ENCODE measurements around the gene CRYZ.
"Not testable (repeated sequence)": the region's sequence is repeated elsewhere in the genome, so short reads cannot be mapped to it uniquely, and the experiment has no call there.

Gene CRYZ

GRCh38 chr1:74677926-74678325, 54.9 kb downstream of the CRYZ start:
- DNase-seq, result no peak
- TF ChIP-seq GATA1 (IDR thresholded peaks at IDR 0.05; ENCODE audit: low read depth, low read length) (no peak), POLR2A (IDR thresholded peaks at IDR 0.05; ENCODE audit: low read length) (no peak)

- no peak for TF ChIP-seq POLR2A (IDR thresholded peaks at IDR 0.05; ENCODE audit: low read length)
- no peak for TF ChIP-seq GATA1 (IDR thresholded peaks at IDR 0.05; ENCODE audit: low read depth, low read length)
Measured at GRCh38 chr1:74674278-74675048, 58.4 kb downstream of the CRYZ start.

GRCh38 chr1:74673351-74674111, 59.3 kb downstream of the CRYZ start, which contains the start of gene ERICH3:
Gene ERICH3, minus strand, starts transcription at chr1:74673792. Its CDS starts 273 bp downstream, at chr1:74673519.
- no peak for TF ChIP-seq POLR2A (IDR thresholded peaks at IDR 0.05; ENCODE audit: low read length)
- no peak for TF ChIP-seq GATA1 (IDR thresholded peaks at IDR 0.05; ENCODE audit: low read depth, low read length)
- DNase-seq, result no peak

More at GRCh38 chr1:74674278-74675048, 58.4 kb downstream of the CRYZ start:
- DNase-seq, result no peak

GRCh38 chr1:74670866-74671265, 62.0 kb downstream of the CRYZ start:
- DNase-seq, result not testable (repeated sequence)
